Spleen (tissue), 7 donors: ENCODE measurements around the gene AKT1.

Source experiments
- POLR2A ChIP-seq, 3 donors: fragments of 450-650 bp; IDR thresholded peaks; one replicate each; pipeline ENCODE4 v1.5.1; 2017; ENCODE audit warnings: antibody characterized with exemption in 3 of 3, mild to moderate bottlenecking in 1 of 3
- POLR2AphosphoS5 ChIP-seq, 3 donors: sonication (generic); formaldehyde crosslinking; IDR thresholded peaks; one replicate each; pipeline ENCODE4 v1.5.1; 2017; ENCODE audit warnings: antibody characterized with exemption in 3 of 3
- TF ChIP-seq, protein P1 (sequence below), 11 experiments: fragments of 200-600 bp in 7 of 11; fragments of 450-650 bp in 4 of 11; sonication (generic) in 4 of 11; IDR thresholded peaks in 8 of 11; conservative IDR thresholded peaks in 3 of 11; 1 replicate in 7 of 11; 2 replicates in 4 of 11; pipeline versions ENCODE4 v1.4.0 to v1.8.0; 2016 to 2021; ENCODE audit warnings: antibody characterized with exemption in 11 of 11, inconsistent platforms in 4 of 11, mild to moderate bottlenecking in 1 of 11
- donor health status: DM: no; HTN: no; CAD: no; lungs with moderate emphysema.
- donor health status: DM: no; HTN: no; CAD: no.
- donor health status: DM: no; HTN: no; CAD: no.

DNA sequence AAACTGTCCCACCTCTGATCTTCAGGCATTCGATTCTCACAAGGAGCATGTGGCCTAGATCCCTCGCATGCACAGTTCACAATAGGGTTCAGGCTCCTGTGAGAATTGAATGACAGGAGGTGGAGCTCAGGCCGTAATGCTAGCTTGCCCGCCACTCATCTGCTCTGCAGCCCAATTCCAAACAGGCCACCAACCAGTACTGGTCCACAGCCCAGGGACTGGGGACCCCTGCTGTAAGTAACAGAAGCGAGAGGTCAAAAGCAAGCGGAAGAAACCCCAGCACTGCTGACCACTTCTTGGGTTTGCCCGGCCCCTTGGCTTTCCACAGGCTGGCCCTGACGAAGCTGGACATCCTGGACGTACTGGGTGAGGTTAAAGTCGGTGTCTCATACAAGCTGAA, 51.1 kb downstream of the AKT1 start:
- TF ChIP-seq, protein P1, sequence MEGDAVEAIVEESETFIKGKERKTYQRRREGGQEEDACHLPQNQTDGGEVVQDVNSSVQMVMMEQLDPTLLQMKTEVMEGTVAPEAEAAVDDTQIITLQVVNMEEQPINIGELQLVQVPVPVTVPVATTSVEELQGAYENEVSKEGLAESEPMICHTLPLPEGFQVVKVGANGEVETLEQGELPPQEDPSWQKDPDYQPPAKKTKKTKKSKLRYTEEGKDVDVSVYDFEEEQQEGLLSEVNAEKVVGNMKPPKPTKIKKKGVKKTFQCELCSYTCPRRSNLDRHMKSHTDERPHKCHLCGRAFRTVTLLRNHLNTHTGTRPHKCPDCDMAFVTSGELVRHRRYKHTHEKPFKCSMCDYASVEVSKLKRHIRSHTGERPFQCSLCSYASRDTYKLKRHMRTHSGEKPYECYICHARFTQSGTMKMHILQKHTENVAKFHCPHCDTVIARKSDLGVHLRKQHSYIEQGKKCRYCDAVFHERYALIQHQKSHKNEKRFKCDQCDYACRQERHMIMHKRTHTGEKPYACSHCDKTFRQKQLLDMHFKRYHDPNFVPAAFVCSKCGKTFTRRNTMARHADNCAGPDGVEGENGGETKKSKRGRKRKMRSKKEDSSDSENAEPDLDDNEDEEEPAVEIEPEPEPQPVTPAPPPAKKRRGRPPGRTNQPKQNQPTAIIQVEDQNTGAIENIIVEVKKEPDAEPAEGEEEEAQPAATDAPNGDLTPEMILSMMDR (IDR thresholded peaks at IDR 0.05 in 8 of 11, conservative IDR thresholded peaks at IDR 0.05 in 3 of 11): no peak
- TF ChIP-seq POLR2A (IDR thresholded peaks at IDR 0.05) (no peak), POLR2AphosphoS5 (IDR thresholded peaks at IDR 0.05) (no peak)
